Trophoblast cell (in vitro differentiated cells and primary cell): ENCODE measurements around the gene HOXA1.
A peak's percentile ranks its signal among the peaks of the same experiment; 100 is the strongest.

Experiments used
- DNase-seq, 2 donors: peaks; one replicate each; pipeline ENCODE4 v3.0.0-alpha.2; 2016
- H2AFZ ChIP-seq: 2 replicates; pipeline ENCODE4 v1.6.1; 2013; ENCODE audit warnings: low read length, moderate library complexity, mild to moderate bottlenecking; ENCODE audit not compliant: insufficient read depth, poor library complexity
- H2AK5ac ChIP-seq: 2 replicates; pipeline ENCODE4 v1.6.1; 2013; ENCODE audit warnings: mild to moderate bottlenecking, low read length
- H2BK120ac ChIP-seq: 2 replicates; pipeline ENCODE4 v1.6.1; 2013; ENCODE audit warnings: low read length, mild to moderate bottlenecking, moderate library complexity; ENCODE audit not compliant: insufficient read depth, poor library complexity
- H2BK12ac ChIP-seq: 2 replicates; pipeline ENCODE4 v1.6.1; 2013; ENCODE audit warnings: mild to moderate bottlenecking, low read length, moderate library complexity
- H2BK5ac ChIP-seq: 2 replicates; pipeline ENCODE4 v1.6.1; 2013; ENCODE audit warnings: low read length, low read depth, moderate library complexity, mild to moderate bottlenecking; ENCODE audit not compliant: poor library complexity
- H3K14ac ChIP-seq: 2 replicates; pipeline ENCODE4 v1.6.1; 2013; ENCODE audit warnings: mild to moderate bottlenecking, low read length
- H3K18ac ChIP-seq: 2 replicates; pipeline ENCODE4 v1.6.1; 2013; ENCODE audit warnings: mild to moderate bottlenecking, low read length
- H3K23ac ChIP-seq: 2 replicates; pipeline ENCODE4 v1.6.1; 2013; ENCODE audit warnings: low read length
- H3K27ac ChIP-seq: 2 replicates; pipeline ENCODE4 v1.5.1; 2013; ENCODE audit warnings: low read depth, mild to moderate bottlenecking, inconsistent platforms, low read length, moderate library complexity
- H3K27me3 ChIP-seq: 2 replicates; pipeline ENCODE4 v1.6.1; 2013; ENCODE audit warnings: inconsistent platforms, mild to moderate bottlenecking, low read length, moderate library complexity; ENCODE audit not compliant: insufficient read depth
- H3K36me3 ChIP-seq, 2 experiments: 1 replicate in 1 of 2; 2 replicates in 1 of 2; pipeline ENCODE4 v1.6.1; 2013; ENCODE audit warnings: low read length in 2 of 2, mild to moderate bottlenecking in 2 of 2, moderate library complexity in 1 of 2; ENCODE audit not compliant: insufficient read depth in 2 of 2, control insufficient read depth in 1 of 2
- H3K4ac ChIP-seq: 2 replicates; pipeline ENCODE4 v1.6.1; 2013; ENCODE audit warnings: low read depth, mild to moderate bottlenecking, low read length, moderate library complexity
- H3K4me1 ChIP-seq, 2 experiments: 1 replicate in 1 of 2; 2 replicates in 1 of 2; pipeline ENCODE4 v1.6.1; 2013; ENCODE audit warnings: low read length in 2 of 2, mild to moderate bottlenecking in 2 of 2, moderate library complexity in 1 of 2; ENCODE audit not compliant: insufficient read depth in 2 of 2, control insufficient read depth in 1 of 2
- H3K4me2 ChIP-seq: 2 replicates; pipeline ENCODE4 v1.6.1; 2013; ENCODE audit warnings: inconsistent platforms, mild to moderate bottlenecking, low read length, moderate library complexity
- H3K4me3 ChIP-seq: 2 replicates; pipeline ENCODE4 v1.5.1; 2013; ENCODE audit warnings: mild to moderate bottlenecking, low read depth, low read length, inconsistent platforms
- H3K79me1 ChIP-seq: one replicate; pipeline ENCODE4 v1.6.1; 2013; ENCODE audit warnings: low read length
- H3K79me2 ChIP-seq: 2 replicates; pipeline ENCODE4 v1.6.1; 2013; ENCODE audit warnings: low read length, mild to moderate bottlenecking; ENCODE audit not compliant: control insufficient read depth, insufficient read depth, poor library complexity
- H3K9ac ChIP-seq: 2 replicates; pipeline ENCODE4 v1.6.1; 2013; ENCODE audit warnings: mild to moderate bottlenecking, low read length
- H3K9me3 ChIP-seq: 2 replicates; pipeline ENCODE4 v1.6.1; 2013; ENCODE audit warnings: low read depth, mild to moderate bottlenecking, control low read depth, inconsistent platforms, low read length; ENCODE audit not compliant: insufficient read depth
- H4K12ac ChIP-seq: 2 replicates; pipeline ENCODE4 v1.6.1; 2013; ENCODE audit warnings: low read depth, mild to moderate bottlenecking, low read length, moderate library complexity
- H4K8ac ChIP-seq: 2 replicates; pipeline ENCODE4 v1.6.1; 2013; ENCODE audit warnings: low read depth, mild to moderate bottlenecking, low read length, moderate library complexity
- H4K91ac ChIP-seq: one replicate; pipeline ENCODE4 v1.6.1; 2013; ENCODE audit warnings: low read depth, mild to moderate bottlenecking, low read length, moderate library complexity
- WGBS: extraction: QIAGEN DNeasy Blood & Tissue Kit; methylation state at CpG from one replicate; pipeline ENCODE4 v1.1.7; 2013; ENCODE audit warnings: missing lambda C conversion rate; ENCODE audit not compliant: insufficient read length, insufficient coverage; ENCODE audit errors: extremely low coverage; 5-methylcytosine and 5-hydroxymethylcytosine counted together

The HOXA1 gene

GRCh38 chr7:27053153-27053552, 42.6 kb downstream of the HOXA1 start:
- H2BK12ac ChIP-seq, result no peak overlapping the region
- no peaks in the 10 kb centered on the region for H3K79me2 ChIP-seq
- no CpG with 5 or more reads among the region's 3 CpGs for WGBS
- H2BK120ac ChIP-seq, result no peak overlapping the region
- no peak overlapping the region for H4K91ac ChIP-seq
- no peak overlapping the region for H3K9ac ChIP-seq
- no peak overlapping the region for H3K23ac ChIP-seq
- H3K79me1 ChIP-seq, result no peaks in the 10 kb centered on the region
- no peaks in the 10 kb centered on the region for H3K36me3 ChIP-seq
- H3K4me3 ChIP-seq, result no peak overlapping the region
- no peaks in the 10 kb centered on the region for H3K9me3 ChIP-seq
- no peak for DNase-seq
- no peak overlapping the region for H3K27ac ChIP-seq
- no peak overlapping the region for H3K18ac ChIP-seq
- H4K8ac ChIP-seq, result peak overlapping the region; percentile 47
- H3K14ac ChIP-seq, result no peak overlapping the region
- no peak overlapping the region for H2BK5ac ChIP-seq
- H3K4me1 ChIP-seq, result peaks cover 0 to 2% of the 10 kb centered on the region in 2 experiments
- no peak overlapping the region for H3K4ac ChIP-seq
- no peaks in the 10 kb centered on the region for H3K27me3 ChIP-seq
- no peak overlapping the region for H2AFZ ChIP-seq
- no peak overlapping the region for H4K12ac ChIP-seq
- no peak overlapping the region for H2AK5ac ChIP-seq
- no peak overlapping the region for H3K4me2 ChIP-seq

- no peaks in the 10 kb centered on the region for H3K79me2 ChIP-seq
- no peaks in the 10 kb centered on the region for H3K79me1 ChIP-seq
- no peaks in the 10 kb centered on the region for H3K27me3 ChIP-seq
- no peak overlapping the region for H3K14ac ChIP-seq
- H3K9ac ChIP-seq, result no peak overlapping the region
- H4K12ac ChIP-seq, result no peak overlapping the region
- H3K4ac ChIP-seq, result no peak overlapping the region
- H2BK120ac ChIP-seq, result no peak overlapping the region
- peaks cover 0 to 2% of the 10 kb centered on the region in 2 experiments for H3K4me1 ChIP-seq
- no peak overlapping the region for H2BK5ac ChIP-seq
- no peaks in the 10 kb centered on the region for H3K36me3 ChIP-seq
- no peak overlapping the region for H3K4me2 ChIP-seq
- no peak overlapping the region for H2AK5ac ChIP-seq
- no peak overlapping the region for H2BK12ac ChIP-seq
- H3K27ac ChIP-seq, result no peak overlapping the region
- H3K9me3 ChIP-seq, result no peaks in the 10 kb centered on the region
- H3K23ac ChIP-seq, result no peak overlapping the region
- no peak overlapping the region for H3K4me3 ChIP-seq
- no peak overlapping the region for H3K18ac ChIP-seq
- no CpG with 5 or more reads among the region's 4 CpGs for WGBS
- no peak for DNase-seq
- H4K91ac ChIP-seq, result no peak overlapping the region
- no peak overlapping the region for H2AFZ ChIP-seq
- no peak overlapping the region for H4K8ac ChIP-seq
Observed at GRCh38 chr7:27051451-27051850, 44.3 kb downstream of the HOXA1 start.

- Histone ChIP-seq H3K79me1 (no peaks in the 10 kb centered on the region), H3K79me2 (no peaks in the 10 kb centered on the region), H4K12ac (no peak overlapping the region), H3K14ac (no peak overlapping the region), H2AK5ac (no peak overlapping the region), H3K36me3 (no peaks in the 10 kb centered on the region), H2BK120ac (no peak overlapping the region), H3K4ac (no peak overlapping the region), H3K9ac (no peak overlapping the region), H2AFZ (no peak overlapping the region), H2BK12ac (no peak overlapping the region), H3K23ac (no peak overlapping the region), H3K4me2 (no peak overlapping the region), H3K4me3 (no peak overlapping the region), H3K9me3 (no peaks in the 10 kb centered on the region), H4K91ac (no peak overlapping the region), H3K4me1 (peaks cover 0 to 2% of the 10 kb centered on the region in 2 experiments), H3K27ac (no peak overlapping the region), H3K27me3 (no peaks in the 10 kb centered on the region), H4K8ac (no peak overlapping the region), H3K18ac (no peak overlapping the region), H2BK5ac (no peak overlapping the region)
- DNase-seq, result no peak
- WGBS, result no CpG with 5 or more reads among the region's 10 CpGs
Observed at GRCh38 chr7:27048438-27048837, 47.4 kb downstream of the HOXA1 start.

- WGBS, result no CpG with 5 or more reads among the region's 7 CpGs
- no peak overlapping the region for H4K91ac ChIP-seq
- H3K14ac ChIP-seq, result no peak overlapping the region
- no peak overlapping the region for H3K4me2 ChIP-seq
- peak; percentile 86 for DNase-seq
- no peak overlapping the region for H3K23ac ChIP-seq
- H4K12ac ChIP-seq, result no peak overlapping the region
- no peak overlapping the region for H3K9ac ChIP-seq
- no peak overlapping the region for H3K27ac ChIP-seq
- H3K4me3 ChIP-seq, result no peak overlapping the region
- H3K27me3 ChIP-seq, result no peaks in the 10 kb centered on the region
- no peak overlapping the region for H2BK12ac ChIP-seq
- no peaks in the 10 kb centered on the region for H3K4me1 ChIP-seq
- no peaks in the 10 kb centered on the region for H3K36me3 ChIP-seq
- H2BK120ac ChIP-seq, result no peak overlapping the region
- H3K9me3 ChIP-seq, result no peaks in the 10 kb centered on the region
- H2BK5ac ChIP-seq, result no peak overlapping the region
- H3K18ac ChIP-seq, result no peak overlapping the region
- H3K79me2 ChIP-seq, result no peaks in the 10 kb centered on the region
- H3K4ac ChIP-seq, result no peak overlapping the region
- no peak overlapping the region for H2AK5ac ChIP-seq
- H2AFZ ChIP-seq, result no peak overlapping the region
- no peak overlapping the region for H4K8ac ChIP-seq
- no peaks in the 10 kb centered on the region for H3K79me1 ChIP-seq
Observed at GRCh38 chr7:27046854-27047549, 48.8 kb downstream of the HOXA1 start.
